ENCODE measurements around the gene EBF4.
"Not testable (repeated sequence)": the region's sequence is repeated elsewhere in the genome, so short reads cannot be mapped to it uniquely, and the experiment has no call there.

Gene EBF4

GRCh38 chr20:2684817-2685216 lies 7.8 kb upstream of the EBF4 start:
- peaks cover 57% of the 10 kb centered on the region for H3K27me3 ChIP-seq (ENCODE audit: insufficient read depth, low read length)
- not testable (repeated sequence) for H3K4me1 ChIP-seq (ENCODE audit: insufficient read depth, low read length); H3K4me3 ChIP-seq (ENCODE audit: low read length); H3K27ac ChIP-seq (ENCODE audit: low read depth, low read length); H3K9me3 ChIP-seq (ENCODE audit: insufficient read depth, low read depth, low read length); H3K9ac ChIP-seq (ENCODE audit: low read depth, low read length); H3K36me3 ChIP-seq (ENCODE audit: insufficient read depth, low read length)
- WGBS: 93% methylated on average over 2 of the region's 4 CpGs

DNA sequence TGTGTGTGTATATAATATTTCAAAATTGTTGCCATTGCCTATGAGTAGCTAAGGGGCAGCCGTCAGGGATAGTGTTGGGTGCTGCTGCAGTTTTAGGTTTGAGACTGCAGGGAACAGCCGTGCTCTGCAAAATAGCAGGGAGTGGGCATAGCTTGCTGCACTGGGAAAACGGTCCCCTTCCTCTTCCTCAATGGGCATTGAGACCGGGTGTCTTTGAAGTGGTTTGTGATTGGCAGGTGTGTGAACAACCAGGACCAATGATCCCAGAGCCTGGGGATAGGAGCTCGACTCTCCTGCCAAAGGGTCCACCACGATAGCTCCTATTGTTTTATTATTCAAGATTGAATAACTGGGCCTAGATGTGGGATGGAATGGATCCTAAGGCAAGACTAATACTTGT lies 5.1 kb upstream of the EBF4 start:
- WGBS: 34% methylated on average over 6 of the region's 6 CpGs
- no peaks in the 10 kb centered on the region for H3K9me3 ChIP-seq (ENCODE audit: insufficient read depth, low read depth, low read length)
- no peak overlapping the region for H3K4me3 ChIP-seq (ENCODE audit: low read length)
- H3K36me3 ChIP-seq (ENCODE audit: insufficient read depth, low read length): no peaks in the 10 kb centered on the region
- H3K9ac ChIP-seq (ENCODE audit: low read depth, low read length): no peak overlapping the region
- peaks cover 76% of the 10 kb centered on the region for H3K27me3 ChIP-seq (ENCODE audit: insufficient read depth, low read length)
- H3K27ac ChIP-seq (ENCODE audit: low read depth, low read length): no peak overlapping the region
- H3K4me1 ChIP-seq (ENCODE audit: insufficient read depth, low read length): no peaks in the 10 kb centered on the region

DNA sequence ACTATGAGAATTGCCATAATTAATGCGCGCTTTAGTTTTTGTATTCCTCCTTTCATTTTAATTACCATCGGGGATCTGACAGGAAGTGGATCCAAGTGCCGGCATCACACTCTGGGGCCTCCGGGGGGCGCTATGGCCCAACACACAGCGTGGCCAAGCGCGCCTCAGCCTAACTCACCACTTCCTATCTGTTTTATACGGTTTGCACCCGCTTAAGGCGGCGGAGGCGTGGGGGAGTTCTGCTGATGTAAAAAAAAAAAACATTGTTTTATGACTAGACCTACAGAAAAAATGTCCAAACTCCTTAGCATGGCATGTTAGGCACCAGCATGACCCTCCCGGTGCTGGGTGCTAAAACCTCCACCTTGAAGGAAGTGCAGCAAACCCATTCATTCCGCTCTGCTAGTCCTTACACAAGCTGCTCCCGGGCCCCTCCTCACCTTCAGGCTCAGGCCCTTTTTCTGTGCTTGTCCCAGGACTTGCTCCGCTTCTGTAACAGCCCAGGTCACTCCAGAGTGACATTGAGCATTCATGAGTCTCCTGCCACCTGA lies 4.5 kb upstream of the EBF4 start:
- 8% methylated on average over 17 of the region's 18 CpGs for WGBS
- no peak overlapping the region for H3K27ac ChIP-seq (ENCODE audit: low read depth, low read length)
- H3K4me1 ChIP-seq (ENCODE audit: insufficient read depth, low read length): no peaks in the 10 kb centered on the region
- no peaks in the 10 kb centered on the region for H3K9me3 ChIP-seq (ENCODE audit: insufficient read depth, low read depth, low read length)
- H3K4me3 ChIP-seq (ENCODE audit: low read length): peak overlapping the region; percentile 31; the same call in 1 of the 2 replicates
- no peak overlapping the region for H3K9ac ChIP-seq (ENCODE audit: low read depth, low read length)
- peaks cover 76% of the 10 kb centered on the region for H3K27me3 ChIP-seq (ENCODE audit: insufficient read depth, low read length)
- no peaks in the 10 kb centered on the region for H3K36me3 ChIP-seq (ENCODE audit: insufficient read depth, low read length)

DNA sequence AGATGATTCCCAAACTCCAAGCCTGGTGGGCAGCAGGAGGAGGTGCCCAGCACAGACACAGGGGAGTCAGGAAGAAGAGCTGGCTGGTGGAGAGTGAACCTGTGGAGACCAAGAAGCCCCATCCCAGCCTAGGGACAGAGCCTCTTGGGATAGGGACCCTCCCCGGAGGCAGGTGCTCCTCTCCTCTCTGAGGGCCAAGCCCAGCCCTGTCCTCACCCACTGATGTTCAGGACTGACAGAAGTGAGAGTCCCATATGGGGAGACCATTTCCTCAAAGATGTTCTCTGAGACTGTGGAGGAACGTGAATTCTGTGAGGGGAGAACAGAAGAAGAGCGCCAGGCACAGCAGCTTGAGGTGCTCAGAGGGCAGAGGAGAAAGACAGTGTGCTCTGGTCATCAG lies 2.4 kb upstream of the EBF4 start:
- H3K27me3 ChIP-seq (ENCODE audit: insufficient read depth, low read length): peaks cover 92% of the 10 kb centered on the region
- H3K36me3 ChIP-seq (ENCODE audit: insufficient read depth, low read length): no peaks in the 10 kb centered on the region
- H3K9me3 ChIP-seq (ENCODE audit: insufficient read depth, low read depth, low read length): no peaks in the 10 kb centered on the region
- H3K4me3 ChIP-seq (ENCODE audit: low read length): no peak overlapping the region
- no peak overlapping the region for H3K27ac ChIP-seq (ENCODE audit: low read depth, low read length)
- no peak overlapping the region for H3K9ac ChIP-seq (ENCODE audit: low read depth, low read length)
- WGBS: 91% methylated on average over 3 of the region's 3 CpGs
- H3K4me1 ChIP-seq (ENCODE audit: insufficient read depth, low read length): peaks cover 11% of the 10 kb centered on the region

GRCh38 chr20:2690718-2691117 lies 1.9 kb upstream of the EBF4 start:
- peaks cover 92% of the 10 kb centered on the region for H3K27me3 ChIP-seq (ENCODE audit: insufficient read depth, low read length)
- no peak overlapping the region for H3K27ac ChIP-seq (ENCODE audit: low read depth, low read length)
- 81% methylated on average over 6 of the region's 6 CpGs for WGBS
- H3K36me3 ChIP-seq (ENCODE audit: insufficient read depth, low read length): no peaks in the 10 kb centered on the region
- no peaks in the 10 kb centered on the region for H3K9me3 ChIP-seq (ENCODE audit: insufficient read depth, low read depth, low read length)
- H3K9ac ChIP-seq (ENCODE audit: low read depth, low read length): no peak overlapping the region
- H3K4me3 ChIP-seq (ENCODE audit: low read length): no peak overlapping the region
- peaks cover 13% of the 10 kb centered on the region for H3K4me1 ChIP-seq (ENCODE audit: insufficient read depth, low read length)

- WGBS: 90% methylated on average over 8 of the region's 8 CpGs
- Histone ChIP-seq H3K9ac (ENCODE audit: low read depth, low read length) (no peak overlapping the region), H3K4me1 (ENCODE audit: insufficient read depth, low read length) (peaks cover 13% of the 10 kb centered on the region), H3K36me3 (ENCODE audit: insufficient read depth, low read length) (no peaks in the 10 kb centered on the region), H3K9me3 (ENCODE audit: insufficient read depth, low read depth, low read length) (no peaks in the 10 kb centered on the region), H3K27me3 (ENCODE audit: insufficient read depth, low read length) (peaks cover 92% of the 10 kb centered on the region), H3K27ac (ENCODE audit: low read depth, low read length) (no peak overlapping the region), H3K4me3 (ENCODE audit: low read length) (no peak overlapping the region)
These were observed 1.5 kb upstream of the EBF4 start for GRCh38 chr20:2691127-2691526.

GRCh38 chr20:2691663-2692035 lies 931 bp upstream of the EBF4 start:
- Histone ChIP-seq H3K9me3 (ENCODE audit: insufficient read depth, low read depth, low read length) (no peaks in the 10 kb centered on the region), H3K4me3 (ENCODE audit: low read length) (peak overlapping the region; percentile 49), H3K27me3 (ENCODE audit: insufficient read depth, low read length) (peaks cover 92% of the 10 kb centered on the region), H3K27ac (ENCODE audit: low read depth, low read length) (no peak overlapping the region), H3K9ac (ENCODE audit: low read depth, low read length) (no peak overlapping the region), H3K4me1 (ENCODE audit: insufficient read depth, low read length) (peaks cover 13% of the 10 kb centered on the region), H3K36me3 (ENCODE audit: insufficient read depth, low read length) (no peaks in the 10 kb centered on the region)
- 51% methylated on average over 10 of the region's 10 CpGs for WGBS

DNA sequence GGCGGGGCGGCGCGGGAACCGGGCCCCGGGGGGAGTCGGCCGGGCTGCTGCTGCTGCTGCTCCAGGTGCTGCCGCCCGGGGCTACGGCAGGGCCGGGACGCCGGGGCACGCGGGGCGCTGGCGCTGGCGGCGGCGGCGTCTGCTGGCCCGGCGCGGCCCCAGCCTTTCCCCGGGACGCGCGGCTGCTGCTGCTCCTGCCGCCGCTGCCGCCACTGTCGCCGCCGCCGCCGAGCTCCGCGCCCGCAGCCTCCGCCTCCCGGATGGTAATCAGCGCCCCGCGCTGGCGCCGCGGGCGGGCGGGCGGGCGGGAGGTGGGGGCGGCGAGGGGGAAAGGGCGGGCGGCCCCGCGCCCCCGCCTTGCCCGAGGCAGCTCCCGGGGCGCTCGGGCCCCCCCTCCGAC lies 306 bp downstream of the EBF4 start:
- H3K36me3 ChIP-seq (ENCODE audit: insufficient read depth, low read length): no peaks in the 10 kb centered on the region
- under 1% methylated on average over 58 of the region's 64 CpGs for WGBS
- no peak overlapping the region for H3K9ac ChIP-seq (ENCODE audit: low read depth, low read length)
- peaks cover 90% of the 10 kb centered on the region for H3K27me3 ChIP-seq (ENCODE audit: insufficient read depth, low read length)
- H3K27ac ChIP-seq (ENCODE audit: low read depth, low read length): no peak overlapping the region
- 0 out of 2 replicates have a peak overlapping the region, but pooled peaks have one; percentile 37 for H3K4me3 ChIP-seq (ENCODE audit: low read length)
- H3K9me3 ChIP-seq (ENCODE audit: insufficient read depth, low read depth, low read length): no peaks in the 10 kb centered on the region
- peaks cover 13% of the 10 kb centered on the region for H3K4me1 ChIP-seq (ENCODE audit: insufficient read depth, low read length)

GRCh38 chr20:2693286-2694007 lies 867 bp downstream of the EBF4 start:
- no peak overlapping the region for H3K27ac ChIP-seq (ENCODE audit: low read depth, low read length)
- peaks cover 91% of the 10 kb centered on the region for H3K27me3 ChIP-seq (ENCODE audit: insufficient read depth, low read length)
- 1% methylated on average over 89 of the region's 89 CpGs for WGBS
- no peak overlapping the region for H3K9ac ChIP-seq (ENCODE audit: low read depth, low read length)
- peak overlapping the region; percentile 37 for H3K4me3 ChIP-seq (ENCODE audit: low read length)
- H3K4me1 ChIP-seq (ENCODE audit: insufficient read depth, low read length): peaks cover 13% of the 10 kb centered on the region
- H3K36me3 ChIP-seq (ENCODE audit: insufficient read depth, low read length): no peaks in the 10 kb centered on the region
- no peaks in the 10 kb centered on the region for H3K9me3 ChIP-seq (ENCODE audit: insufficient read depth, low read depth, low read length)

- H3K4me1 ChIP-seq (ENCODE audit: insufficient read depth, low read length): peaks cover 13% of the 10 kb centered on the region
- peak overlapping the region; percentile 11; the same call in 1 of the 2 replicates for H3K4me3 ChIP-seq (ENCODE audit: low read length)
- peaks cover 91% of the 10 kb centered on the region for H3K27me3 ChIP-seq (ENCODE audit: insufficient read depth, low read length)
- 5% methylated on average over 23 of the region's 23 CpGs for WGBS
- no peaks in the 10 kb centered on the region for H3K36me3 ChIP-seq (ENCODE audit: insufficient read depth, low read length)
- no peak overlapping the region for H3K9ac ChIP-seq (ENCODE audit: low read depth, low read length)
- no peaks in the 10 kb centered on the region for H3K9me3 ChIP-seq (ENCODE audit: insufficient read depth, low read depth, low read length)
- H3K27ac ChIP-seq (ENCODE audit: low read depth, low read length): no peak overlapping the region
These were observed 1.5 kb downstream of the EBF4 start for GRCh38 chr20:2694008-2694471.

DNA sequence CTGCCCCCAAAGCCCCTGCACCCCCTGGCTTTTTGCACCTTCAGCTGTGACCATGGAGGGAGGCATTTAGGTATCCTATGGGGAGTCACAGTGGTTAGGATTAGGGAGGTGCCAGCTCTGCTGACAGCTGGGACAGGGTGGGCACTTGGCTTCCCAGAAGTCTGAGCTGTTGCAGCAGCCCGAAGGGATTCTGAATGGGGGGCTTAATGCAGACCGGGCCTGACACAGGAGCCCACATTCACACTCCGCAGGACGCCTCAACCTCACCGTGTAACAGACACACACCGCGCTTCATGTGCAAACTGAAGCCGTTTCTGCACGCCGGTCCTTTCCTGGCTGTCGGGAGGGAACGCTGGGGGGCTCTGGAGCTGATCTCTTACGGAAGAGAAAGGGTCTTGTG lies 1.9 kb downstream of the EBF4 start:
- no peaks in the 10 kb centered on the region for H3K36me3 ChIP-seq (ENCODE audit: insufficient read depth, low read length)
- no peak overlapping the region for H3K9ac ChIP-seq (ENCODE audit: low read depth, low read length)
- WGBS: 5% methylated on average over 12 of the region's 13 CpGs
- no peak overlapping the region for H3K27ac ChIP-seq (ENCODE audit: low read depth, low read length)
- H3K9me3 ChIP-seq (ENCODE audit: insufficient read depth, low read depth, low read length): no peaks in the 10 kb centered on the region
- H3K27me3 ChIP-seq (ENCODE audit: insufficient read depth, low read length): peaks cover 91% of the 10 kb centered on the region
- peaks cover 13% of the 10 kb centered on the region for H3K4me1 ChIP-seq (ENCODE audit: insufficient read depth, low read length)
- peak overlapping the region; percentile 11; the same call in 1 of the 2 replicates for H3K4me3 ChIP-seq (ENCODE audit: low read length)

All from HUES64 (cell line).